CD4-positive, alpha-beta T cell (primary cell): ENCODE measurements around the gene FARS2. TPM values are rescaled to one million over a fixed set of nuclear protein-coding genes. Genes with fewer than 3 reads are reported as not detected.

Source experiments
- ATAC-seq: fragments of 200-7000 bp; cut with Tn5 transposase; one replicate; pipeline ENCODE4 v1.10.0; 2022; ENCODE audit warnings: mild to moderate bottlenecking; ENCODE audit not compliant: poor library complexity
- CTCF ChIA-PET: fragments of 350-600 bp; sonication (Branson Sonifier 250); formaldehyde crosslinking; loops from one replicate; lab custom pipeline; 2021; ENCODE audit warnings: antibody characterized with exemption, inconsistent platforms; lab: Charles Lee
- POLR2A ChIA-PET: fragments of 350-600 bp; sonication (Branson Sonifier 250); formaldehyde crosslinking; loops from one replicate; lab custom pipeline; 2021; ENCODE audit warnings: antibody characterized with exemption, inconsistent platforms; lab: Charles Lee
- DNase-seq, 14 experiments: peaks; one replicate each; pipeline ENCODE4 v3.0.0-alpha.2; 2013 to 2020; ENCODE audit warnings: mixed read lengths in 2 of 14
- H3K27ac ChIP-seq, 2 donors: one replicate each; pipeline versions ENCODE4 v1.5.1 to v1.7.0; 2013; ENCODE audit warnings: low read length in 2 of 2, low read depth in 1 of 2, mild to moderate bottlenecking in 1 of 2
- H3K27me3 ChIP-seq, 2 experiments: 1 replicate in 1 of 2; 2 replicates in 1 of 2; pipeline versions ENCODE4 v1.6.1 to v1.7.0; 2013; ENCODE audit warnings: low read length in 2 of 2, control low read depth in 1 of 2, mild to moderate bottlenecking in 1 of 2, moderate library complexity in 1 of 2; ENCODE audit not compliant: insufficient read depth in 2 of 2, control insufficient read depth in 1 of 2
- H3K36me3 ChIP-seq: one replicate; pipeline ENCODE4 v1.6.1; 2013; ENCODE audit warnings: low read length, control low read depth; ENCODE audit not compliant: insufficient read depth
- H3K4me1 ChIP-seq: one replicate; pipeline ENCODE4 v1.6.1; 2013; ENCODE audit warnings: low read length, control low read depth; ENCODE audit not compliant: insufficient read depth
- H3K4me3 ChIP-seq: one replicate; pipeline ENCODE4 v1.5.1; 2013; ENCODE audit warnings: mild to moderate bottlenecking, low read length, moderate library complexity
- H3K9me3 ChIP-seq, 2 experiments: 1 replicate in 1 of 2; 2 replicates in 1 of 2; pipeline versions ENCODE4 v1.6.1 to v1.7.0; 2013; ENCODE audit warnings: low read length in 2 of 2, mild to moderate bottlenecking in 2 of 2, control low read depth in 1 of 2, moderate library complexity in 1 of 2; ENCODE audit not compliant: control insufficient read depth in 1 of 2, insufficient read depth in 1 of 2
- H3K27ac Mint-ChIP-seq: one replicate; pipeline ENCODE4 v1.8.0; 2020; ENCODE audit warnings: mixed read lengths
- H3K27me3 Mint-ChIP-seq: one replicate; pipeline ENCODE4 v1.8.0; 2021; ENCODE audit warnings: mixed read lengths
- H3K36me3 Mint-ChIP-seq: one replicate; pipeline ENCODE4 v1.8.0; 2021; ENCODE audit warnings: low read depth, mixed read lengths
- H3K4me1 Mint-ChIP-seq: one replicate; pipeline ENCODE4 v1.8.0; 2021; ENCODE audit warnings: low read depth, mixed read lengths
- H3K4me3 Mint-ChIP-seq: one replicate; pipeline ENCODE4 v1.8.0; 2020; ENCODE audit warnings: mild to moderate bottlenecking, mixed read lengths
- H3K9me3 Mint-ChIP-seq: one replicate; pipeline ENCODE4 v1.8.0; 2020; ENCODE audit warnings: mixed read lengths
- CTCF ChIP-seq: fragments of 200-600 bp; IDR thresholded peaks from one replicate; pipeline ENCODE4 v1.8.0; 2022; ENCODE audit warnings: antibody characterized with exemption, mild to moderate bottlenecking
- intact Hi-C, 2 experiments: fragments of 100-400 bp; cut with DNase I in 1 of 2; cut with micrococcal nuclease in 1 of 2; formaldehyde crosslinking; loops; one replicate each; pipeline versions ENCODE4 v1.15.1 to v1.9.0; 2023 to 2025; cut with DNase I, micrococcal nuclease
- total RNA-seq, 174 experiments: library from RNA in 2 of 174; stranded (reverse) in 2 of 174; gene quantifications; one replicate each; pipeline ENCODE4 v1.2.3 and lab custom pipeline; 2021 to 2026

The FARS2 gene
- total RNA-seq, 2 experiments from 2014 or later, result 12.6 to 12.8 TPM

- intact Hi-C loops, result no loop called here
- no peak for ATAC-seq
- Histone ChIP-seq H3K4me1 (peaks cover 11% of the 10 kb centered on the region), H3K27me3 (no peaks in the 10 kb centered on the region), H3K27ac (no peak overlapping the region), H3K36me3 (peaks cover 5% of the 10 kb centered on the region), H3K4me3 (no peak overlapping the region), H3K9me3 (no peaks in the 10 kb centered on the region)
- H3K27ac Mint-ChIP-seq, result no peak overlapping the region
- H3K36me3 Mint-ChIP-seq, result peaks cover 4% of the 10 kb centered on the region
- H3K4me1 Mint-ChIP-seq, result peaks cover 51% of the 10 kb centered on the region
- ChIA-PET CTCF (no interaction called here), POLR2A (no interaction called here)
- TF ChIP-seq CTCF, result no peak
- H3K4me3 Mint-ChIP-seq, result no peak overlapping the region
- no peak for DNase-seq
- no peaks in the 10 kb centered on the region for H3K9me3 Mint-ChIP-seq
- H3K27me3 Mint-ChIP-seq, result no peaks in the 10 kb centered on the region
These were observed 19.6 kb downstream of the FARS2 start for GRCh38 chr6:5280920-5281319.

GRCh38 chr6:5282191-5282623 lies 20.9 kb downstream of the FARS2 start:
- H3K4me3 Mint-ChIP-seq, result no peak overlapping the region
- H3K4me1 Mint-ChIP-seq, result peaks cover 55% of the 10 kb centered on the region

GRCh38 chr6:5285081-5285480 lies 23.8 kb downstream of the FARS2 start:
- no peak for ATAC-seq

More at GRCh38 chr6:5282191-5282623, 20.9 kb downstream of the FARS2 start:
- CTCF ChIA-PET, result no interaction called here
- TF ChIP-seq CTCF, result no peak
- Mint-ChIP-seq H3K27me3 (no peaks in the 10 kb centered on the region), H3K27ac (no peak overlapping the region), H3K36me3 (peaks cover 4% of the 10 kb centered on the region), H3K9me3 (no peaks in the 10 kb centered on the region)
- no peak for DNase-seq
- intact Hi-C loops, result no loop called here
- H3K27me3 ChIP-seq, result no peaks in the 10 kb centered on the region
- H3K9me3 ChIP-seq, result no peaks in the 10 kb centered on the region
- H3K4me3 ChIP-seq, result no peak overlapping the region
- POLR2A ChIA-PET, result no interaction called here
- H3K36me3 ChIP-seq, result peaks cover 5% of the 10 kb centered on the region
- H3K4me1 ChIP-seq, result peaks cover 14% of the 10 kb centered on the region
- no peak overlapping the region for H3K27ac ChIP-seq
- no peak for ATAC-seq

More at GRCh38 chr6:5285081-5285480, 23.8 kb downstream of the FARS2 start:
- DNase-seq, result no peak
- no peak for TF ChIP-seq CTCF
- Mint-ChIP-seq H3K4me1 (peaks cover 51% of the 10 kb centered on the region), H3K36me3 (no peaks in the 10 kb centered on the region), H3K27me3 (no peaks in the 10 kb centered on the region), H3K4me3 (no peak overlapping the region), H3K9me3 (no peaks in the 10 kb centered on the region), H3K27ac (no peak overlapping the region)
- CTCF ChIA-PET, result no interaction called here
- POLR2A ChIA-PET, result interaction anchor here (0.5 kb wide), 1 partner anchor 110 kb away, joined by 4 read pairs; no protein-coding TSS in a partner anchor
- H3K27ac ChIP-seq, result no peak overlapping the region
- H3K4me3 ChIP-seq, result no peak overlapping the region
- H3K9me3 ChIP-seq, result no peaks in the 10 kb centered on the region
- intact Hi-C loops, result no loop called here
- H3K36me3 ChIP-seq, result no peaks in the 10 kb centered on the region
- H3K27me3 ChIP-seq, result no peaks in the 10 kb centered on the region
- peaks cover 5% of the 10 kb centered on the region for H3K4me1 ChIP-seq
